Stimulated activated CD4-positive, alpha-beta T cell treated with anti-CD3 and anti-CD28 coated beads, Interleukin-12 subunit alpha, Interleukin-12 subunit beta, amount 100 ng/mL, for 4 hours (primary cell): Measurements from ENCODE around the gene DIPK1C.

ENCODE experiments used
- DNase-seq: peaks from one replicate; pipeline ENCODE4 v3.0.0-alpha.2; 2020

The DIPK1C gene

GRCh38 chr18:74414953-74415515 lies 42.1 kb downstream of the DIPK1C start:
- DNase-seq = no peak

DNA sequence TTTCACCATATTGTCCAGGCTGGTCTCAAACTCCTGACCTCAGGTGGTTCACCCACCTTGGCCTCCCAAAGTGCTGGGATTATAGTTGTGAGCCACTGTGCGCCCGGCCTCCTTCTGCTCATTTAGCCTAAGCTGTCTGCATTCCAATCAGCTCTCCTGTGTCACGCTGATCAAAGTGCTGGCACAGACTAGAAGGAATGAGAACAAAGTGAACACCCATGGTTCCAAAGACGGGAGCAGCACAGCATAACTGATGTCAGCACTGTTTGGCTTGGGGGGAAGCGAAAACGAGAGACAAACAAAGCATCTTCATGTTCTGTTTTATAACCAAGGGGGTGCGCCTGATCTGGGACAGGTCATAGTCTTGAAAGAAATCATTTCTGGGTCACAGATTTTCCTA lies 43.3 kb downstream of the DIPK1C start:
- DNase-seq = no peak

DNA sequence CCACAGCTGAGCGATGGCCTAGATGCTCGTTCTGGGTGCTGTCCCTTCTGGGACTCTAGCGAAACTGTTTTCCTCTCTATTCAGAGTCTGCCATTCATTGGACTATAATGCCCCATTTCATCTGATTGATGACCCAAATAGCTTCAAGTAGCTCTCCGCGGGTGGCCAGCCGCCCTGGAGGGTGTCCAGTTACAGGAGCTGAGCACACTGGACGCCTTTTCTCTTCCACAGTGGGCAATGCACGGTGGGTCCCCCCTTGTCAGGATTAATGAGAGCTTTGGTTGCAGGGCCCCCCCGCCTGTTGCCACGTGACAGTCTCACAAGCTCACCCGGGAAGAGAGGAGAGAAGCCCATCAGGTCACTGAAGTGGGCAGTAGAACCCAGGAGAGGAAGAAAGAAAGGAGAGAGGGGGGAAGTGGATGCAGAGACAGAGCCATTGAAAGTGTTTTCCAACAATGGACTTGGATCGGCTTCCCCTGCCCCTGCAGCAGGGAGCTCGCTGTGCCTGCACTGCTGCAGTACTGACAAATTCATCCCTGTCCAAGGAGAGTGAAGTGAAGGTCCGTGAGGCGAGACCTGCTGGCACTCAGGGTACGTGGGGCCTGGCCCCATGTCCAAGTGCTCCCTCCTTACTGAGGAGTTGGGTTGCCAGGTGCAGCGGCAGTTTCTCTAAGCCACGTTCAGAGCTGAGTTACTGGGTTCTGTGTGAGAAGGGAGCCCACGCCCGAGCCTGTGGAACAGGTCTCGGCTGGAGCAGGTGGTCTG lies 44.8 kb downstream of the DIPK1C start:
- no peak for DNase-seq

DNA sequence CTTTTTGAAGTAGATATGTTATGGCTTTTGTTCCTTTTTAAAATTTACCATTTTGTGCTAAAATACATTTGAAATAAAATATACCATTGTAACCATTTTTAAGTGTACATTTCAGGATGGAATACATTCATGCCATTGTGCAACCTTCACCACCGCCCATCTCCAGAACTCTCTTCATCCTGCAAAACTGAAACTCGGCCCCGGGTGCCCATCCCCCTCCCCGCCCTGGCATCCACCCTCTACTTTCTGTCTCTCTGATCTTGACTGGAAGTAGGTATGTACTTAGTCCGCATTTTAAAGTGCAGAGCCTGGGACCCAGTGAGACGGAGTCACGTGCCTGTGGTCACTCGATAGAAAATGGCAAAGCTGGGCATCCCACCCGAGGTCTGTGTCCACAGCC lies 45.6 kb downstream of the DIPK1C start:
- no peak for DNase-seq

- DNase-seq = no peak
These were observed 46.6 kb downstream of the DIPK1C start for GRCh38 chr18:74410441-74410992.

- no peak for DNase-seq
These were observed 49.2 kb downstream of the DIPK1C start for GRCh38 chr18:74407888-74408287.

DNA sequence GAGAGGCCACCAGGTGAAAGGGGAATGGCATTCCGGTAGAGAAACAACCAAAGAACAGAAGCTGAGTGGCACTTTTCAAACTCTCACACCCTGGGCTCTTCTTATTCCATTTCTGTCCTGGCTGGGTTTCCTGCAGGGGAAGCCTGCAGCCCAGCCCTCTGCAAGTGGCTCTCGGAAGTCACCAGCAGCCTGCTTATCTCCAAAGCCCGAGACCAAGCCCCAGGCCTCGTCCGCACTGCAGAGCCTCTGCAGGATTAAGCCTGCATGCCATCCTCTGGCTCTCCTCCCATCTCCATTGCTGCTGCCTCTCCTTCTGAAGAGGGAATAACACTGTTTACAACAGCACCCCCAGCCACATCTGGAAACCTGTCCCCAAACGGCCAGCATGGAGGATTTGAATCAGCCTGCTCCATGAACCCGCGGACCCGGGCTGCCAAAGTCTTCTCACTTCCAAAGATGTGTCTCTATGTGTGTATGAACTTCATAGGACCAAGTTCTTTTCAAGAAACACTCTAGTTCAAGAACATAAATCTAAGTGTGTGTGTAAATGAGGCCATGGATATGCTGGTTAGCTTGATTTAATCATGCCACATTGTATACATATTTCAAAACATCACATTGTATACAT lies 54.2 kb downstream of the DIPK1C start:
- no peak for DNase-seq

- DNase-seq = no peak
These were observed 56.3 kb downstream of the DIPK1C start for GRCh38 chr18:74400813-74401212.

DNA sequence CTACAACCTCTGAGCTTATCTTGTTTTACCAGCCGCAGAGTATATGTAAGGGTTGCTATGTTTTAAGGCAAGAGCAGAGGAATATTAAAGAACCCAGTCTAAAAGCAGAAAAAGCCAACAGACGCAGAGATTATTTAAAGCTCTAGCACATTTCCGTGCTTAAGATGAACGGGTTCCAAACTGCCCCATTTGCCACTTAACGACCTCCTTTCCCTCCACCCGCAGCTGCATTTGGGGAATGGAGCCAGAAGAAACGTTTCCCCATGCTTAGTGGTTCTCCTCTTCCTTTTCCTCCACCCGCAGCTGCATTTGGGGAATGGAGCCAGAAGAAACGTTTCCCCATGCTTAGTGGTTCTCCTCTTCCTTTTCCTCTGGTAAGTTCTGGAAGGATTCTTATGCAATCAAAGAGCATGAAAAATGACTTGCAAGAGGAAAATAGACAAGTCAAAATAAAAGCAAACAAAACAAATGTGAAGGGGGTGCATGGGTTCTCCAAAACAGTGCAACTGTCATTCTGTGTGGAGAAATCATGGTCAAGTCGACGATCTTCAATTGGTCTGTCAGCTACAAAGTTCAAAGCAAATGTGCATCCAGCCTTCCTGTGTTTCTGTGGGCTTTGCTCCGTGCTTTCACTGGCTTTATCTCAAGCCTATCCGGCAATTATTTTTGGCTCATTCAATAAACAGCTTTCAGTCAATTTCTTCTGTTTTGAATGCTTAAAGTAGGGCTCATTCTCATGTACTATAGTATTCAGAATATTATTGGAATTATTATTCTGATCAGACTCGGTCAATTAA lies 57.8 kb downstream of the DIPK1C start:
- no peak for DNase-seq

GRCh38 chr18:74397572-74397971 lies 59.5 kb downstream of the DIPK1C start:
- no peak for DNase-seq

DNA sequence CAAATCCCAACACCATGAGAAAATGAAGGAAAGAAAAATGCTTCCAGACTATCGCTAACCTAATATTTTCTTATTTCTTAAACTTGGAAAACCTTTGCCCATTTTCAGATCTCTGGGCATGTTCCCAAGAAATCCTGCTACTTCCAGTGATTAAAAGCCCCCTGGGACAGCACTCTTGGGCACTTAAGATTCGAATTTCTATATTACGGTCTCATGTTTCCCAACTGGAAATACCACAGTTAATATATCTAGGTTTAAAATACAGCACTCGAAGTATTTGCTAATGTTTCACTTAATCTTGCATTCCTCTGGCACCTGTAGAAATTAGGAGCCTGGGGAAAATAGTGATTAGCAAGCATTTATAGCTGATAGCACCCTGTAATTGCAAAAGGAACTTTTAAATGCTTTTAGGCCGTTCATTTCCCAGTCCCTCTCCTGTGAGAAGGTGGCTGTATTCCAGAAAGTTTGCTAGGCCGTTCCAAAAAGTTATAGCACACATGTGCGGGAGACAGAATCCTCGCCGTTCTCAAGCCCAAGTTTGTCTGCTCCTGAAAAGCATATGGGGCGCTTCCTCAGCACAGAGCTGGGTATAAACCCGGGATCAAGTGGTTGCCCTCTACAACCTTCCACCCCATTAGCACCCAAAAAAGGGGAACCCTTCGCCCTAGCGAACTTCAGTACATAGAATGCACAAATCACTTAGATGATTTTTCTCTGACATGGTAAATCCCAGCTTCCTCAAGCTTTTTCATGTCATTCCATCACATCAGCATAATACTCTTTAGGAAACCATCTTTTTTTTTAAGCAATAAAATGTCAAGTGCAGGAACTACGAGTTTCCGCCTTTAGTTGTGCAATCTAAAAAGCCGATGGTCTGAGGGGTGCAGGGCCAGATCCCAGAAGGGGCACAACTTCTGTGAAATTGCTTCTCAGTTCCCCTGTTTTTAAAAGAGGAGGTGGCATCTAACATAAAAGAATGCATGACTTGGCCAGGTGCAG lies 60.6 kb downstream of the DIPK1C start:
- no peak for DNase-seq

GRCh38 chr18:74395648-74396154 lies 61.4 kb downstream of the DIPK1C start:
- no peak for DNase-seq

- no peak for DNase-seq
These were observed 62.1 kb downstream of the DIPK1C start for GRCh38 chr18:74395006-74395405.

- no peak for DNase-seq
These were observed 64.8 kb downstream of the DIPK1C start for GRCh38 chr18:74392323-74392722.

DNA sequence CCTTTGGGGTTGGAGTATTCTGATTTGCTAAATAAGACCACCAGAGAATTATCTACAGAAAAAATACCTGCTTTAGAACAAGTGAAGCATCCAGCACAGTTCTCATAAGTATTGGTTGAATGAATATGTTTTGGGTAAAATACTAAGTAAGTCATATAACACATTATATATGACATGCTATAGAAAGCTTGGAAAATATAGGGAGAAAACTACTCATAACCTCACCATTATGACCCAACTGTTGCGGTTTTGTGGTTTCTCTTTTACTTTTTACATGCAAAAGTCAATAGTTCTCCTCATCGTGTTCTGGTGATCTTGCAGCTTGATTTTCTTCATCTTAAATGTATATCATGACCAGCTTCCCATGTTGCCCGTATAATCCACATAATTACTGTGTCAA lies 66.2 kb downstream of the DIPK1C start:
- DNase-seq = no peak

- no peak for DNase-seq
These were observed 67.1 kb downstream of the DIPK1C start for GRCh38 chr18:74389991-74390390.

- no peak for DNase-seq
These were observed 67.8 kb downstream of the DIPK1C start for GRCh38 chr18:74389171-74389927.

DNA sequence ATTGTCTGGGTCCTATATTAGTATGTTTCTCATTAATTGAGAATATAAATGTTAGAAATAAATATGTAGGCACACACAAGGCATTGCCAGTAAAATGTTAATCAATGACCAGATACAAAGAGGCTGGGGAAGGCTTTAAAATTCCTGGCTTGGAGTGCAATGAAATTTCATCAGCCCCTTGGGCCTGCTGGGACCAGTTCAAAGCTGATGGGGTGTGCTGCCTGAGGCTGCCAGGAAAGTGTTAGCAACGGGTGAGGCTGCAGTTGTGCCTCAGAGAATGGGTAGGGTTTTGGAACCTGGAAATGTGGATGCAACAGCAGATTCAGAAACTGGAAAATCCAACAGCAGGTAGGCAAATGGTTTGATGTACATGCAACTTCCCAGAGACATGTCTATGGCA lies 68.9 kb downstream of the DIPK1C start:
- DNase-seq = no peak

DNA sequence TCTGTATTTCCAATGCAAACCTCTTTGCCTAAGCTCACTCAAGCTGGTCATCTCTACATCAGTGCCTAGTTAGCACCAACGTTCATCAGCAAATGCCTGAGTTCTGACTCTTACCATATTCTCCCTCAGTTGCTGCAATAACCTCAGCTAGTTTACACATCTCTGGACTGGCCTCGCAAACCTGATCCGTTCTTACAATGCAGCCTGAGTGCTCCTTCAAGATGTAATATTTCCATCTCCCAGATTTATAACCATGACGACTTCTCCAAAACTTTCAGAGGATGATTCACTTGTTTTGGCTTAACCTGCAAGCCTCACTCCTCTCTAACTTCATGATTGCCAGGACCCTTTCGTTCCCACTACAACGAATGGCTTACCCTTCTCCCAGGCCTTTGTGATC lies 69.7 kb downstream of the DIPK1C start:
- DNase-seq = no peak
